ENCODE measurements around the gene RERE.
"Not testable (repeated sequence)": the region's sequence is repeated elsewhere in the genome, so short reads cannot be mapped to it uniquely, and the experiment has no call there.

DNA sequence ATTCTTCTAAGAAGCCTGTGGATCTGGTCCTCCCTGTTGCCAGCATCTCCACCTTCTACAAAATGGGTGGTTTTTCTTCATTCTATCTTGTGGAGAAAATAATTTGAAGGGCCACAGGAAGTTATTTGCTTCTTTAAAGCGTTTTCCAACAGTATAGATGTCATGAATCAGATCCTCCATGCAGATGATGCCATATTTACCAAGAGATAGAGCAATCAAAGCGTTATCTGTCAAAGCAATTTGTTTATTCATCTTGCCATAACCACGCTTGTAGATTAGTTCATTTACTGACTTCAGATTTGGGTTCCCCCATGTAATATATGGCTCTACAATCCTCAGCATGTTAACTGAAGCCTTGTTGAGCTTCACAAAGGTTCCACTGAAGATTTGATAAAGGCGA lies 31.2 kb downstream of the RERE start:
- TF ChIP-seq CTCF (IDR thresholded peaks at IDR 0.05; ENCODE audit: low read depth, low read length, poor library complexity, severe bottlenecking); EZH2phosphoT487 (IDR thresholded peaks at IDR 0.05; ENCODE audit: borderline replicate concordance, low read length): not testable (repeated sequence)
